HUES64 (cell line): ENCODE measurements around the gene NOD2.

ENCODE experiments used
- H3K27ac ChIP-seq: 2 replicates; pipeline ENCODE4 v1.7.0; 2013; ENCODE audit warnings: low read depth, low read length, inconsistent platforms
- H3K27me3 ChIP-seq: 2 replicates; pipeline ENCODE4 v1.6.1; 2013; ENCODE audit warnings: mild to moderate bottlenecking, low read length; ENCODE audit not compliant: insufficient read depth
- H3K36me3 ChIP-seq: 2 replicates; pipeline ENCODE4 v1.6.1; 2013; ENCODE audit warnings: mild to moderate bottlenecking, low read length; ENCODE audit not compliant: insufficient read depth
- H3K4me1 ChIP-seq: 2 replicates; pipeline ENCODE4 v1.6.1; 2013; ENCODE audit warnings: mild to moderate bottlenecking, low read length, moderate library complexity; ENCODE audit not compliant: insufficient read depth
- H3K4me3 ChIP-seq: 2 replicates; pipeline ENCODE4 v1.5.1; 2013; ENCODE audit warnings: mild to moderate bottlenecking, low read length, moderate library complexity
- H3K9ac ChIP-seq: 2 replicates; pipeline ENCODE4 v1.6.1; 2013; ENCODE audit warnings: mild to moderate bottlenecking, low read depth, low read length
- H3K9me3 ChIP-seq: 2 replicates; pipeline ENCODE4 v1.6.1; 2013; ENCODE audit warnings: low read depth, low read length; ENCODE audit not compliant: insufficient read depth
- WGBS: fragments of 150-250, 120-280 bp; methylation state at CpG from one replicate; pipeline ENCODE4 v1.1.7; 2013; ENCODE audit warnings: missing lambda C conversion rate; 5-methylcytosine and 5-hydroxymethylcytosine counted together

The NOD2 gene

DNA sequence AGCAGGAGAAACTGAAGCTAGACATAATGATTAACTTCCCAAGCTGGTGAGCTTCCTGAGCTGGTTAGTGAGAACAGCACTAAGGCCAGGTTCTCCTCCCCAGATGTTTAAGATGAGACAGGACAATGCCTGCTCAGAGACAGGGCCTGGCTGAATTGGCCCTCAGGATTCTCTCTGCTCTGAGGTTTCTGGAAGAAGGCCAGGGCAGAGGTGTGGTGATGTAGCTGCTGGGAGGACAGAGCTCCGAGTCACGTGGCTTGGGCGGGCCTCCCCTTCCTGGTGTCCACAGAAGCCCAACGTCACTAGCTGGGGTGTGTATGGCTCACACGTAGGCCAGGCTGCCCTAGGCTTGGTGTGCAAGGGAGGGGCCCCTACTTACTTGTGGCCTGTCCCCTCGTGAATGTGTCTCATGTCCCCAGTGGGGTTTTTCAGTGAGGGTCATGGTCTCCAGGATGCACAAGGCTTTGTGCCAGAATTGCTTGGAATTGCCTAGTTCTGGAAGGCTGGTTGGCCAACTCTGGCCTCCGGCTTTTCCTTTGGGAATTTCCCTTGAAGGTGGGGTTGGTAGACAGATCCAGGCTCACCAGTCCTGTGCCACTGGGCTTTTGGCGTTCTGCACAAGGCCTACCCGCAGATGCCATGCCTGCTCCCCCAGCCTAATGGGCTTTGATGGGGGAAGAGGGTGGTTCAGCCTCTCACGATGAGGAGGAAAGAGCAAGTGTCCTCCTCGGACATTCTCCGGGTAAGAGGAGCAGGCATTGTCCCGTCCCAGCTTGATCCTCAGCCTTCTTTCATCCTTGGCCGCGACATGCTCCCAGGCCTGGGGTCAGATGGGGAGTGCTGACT is 3.4 kb downstream of the NOD2 start:
- H3K4me3 ChIP-seq = no peak overlapping the region
- peaks cover 30% of the 10 kb centered on the region for H3K27me3 ChIP-seq
- H3K4me1 ChIP-seq = no peaks in the 10 kb centered on the region
- H3K36me3 ChIP-seq = no peaks in the 10 kb centered on the region
- 93% methylated on average over 15 of the region's 15 CpGs for WGBS
- no peaks in the 10 kb centered on the region for H3K9me3 ChIP-seq
- H3K27ac ChIP-seq = no peak overlapping the region
- H3K9ac ChIP-seq = no peak overlapping the region

GRCh38 chr16:50697421-50697715 is 4.0 kb downstream of the NOD2 start:
- H3K9ac ChIP-seq = no peak overlapping the region
- H3K9me3 ChIP-seq = no peaks in the 10 kb centered on the region
- H3K36me3 ChIP-seq = no peaks in the 10 kb centered on the region
- H3K4me3 ChIP-seq = no peak overlapping the region
- H3K4me1 ChIP-seq = no peaks in the 10 kb centered on the region
- no peak overlapping the region for H3K27ac ChIP-seq
- 91% methylated on average over 5 of the region's 5 CpGs for WGBS
- H3K27me3 ChIP-seq = peaks cover 26% of the 10 kb centered on the region

- H3K27ac ChIP-seq = no peak overlapping the region
- no peak overlapping the region for H3K4me3 ChIP-seq
Measured at GRCh38 chr16:50697881-50698767, 4.7 kb downstream of the NOD2 start.

DNA sequence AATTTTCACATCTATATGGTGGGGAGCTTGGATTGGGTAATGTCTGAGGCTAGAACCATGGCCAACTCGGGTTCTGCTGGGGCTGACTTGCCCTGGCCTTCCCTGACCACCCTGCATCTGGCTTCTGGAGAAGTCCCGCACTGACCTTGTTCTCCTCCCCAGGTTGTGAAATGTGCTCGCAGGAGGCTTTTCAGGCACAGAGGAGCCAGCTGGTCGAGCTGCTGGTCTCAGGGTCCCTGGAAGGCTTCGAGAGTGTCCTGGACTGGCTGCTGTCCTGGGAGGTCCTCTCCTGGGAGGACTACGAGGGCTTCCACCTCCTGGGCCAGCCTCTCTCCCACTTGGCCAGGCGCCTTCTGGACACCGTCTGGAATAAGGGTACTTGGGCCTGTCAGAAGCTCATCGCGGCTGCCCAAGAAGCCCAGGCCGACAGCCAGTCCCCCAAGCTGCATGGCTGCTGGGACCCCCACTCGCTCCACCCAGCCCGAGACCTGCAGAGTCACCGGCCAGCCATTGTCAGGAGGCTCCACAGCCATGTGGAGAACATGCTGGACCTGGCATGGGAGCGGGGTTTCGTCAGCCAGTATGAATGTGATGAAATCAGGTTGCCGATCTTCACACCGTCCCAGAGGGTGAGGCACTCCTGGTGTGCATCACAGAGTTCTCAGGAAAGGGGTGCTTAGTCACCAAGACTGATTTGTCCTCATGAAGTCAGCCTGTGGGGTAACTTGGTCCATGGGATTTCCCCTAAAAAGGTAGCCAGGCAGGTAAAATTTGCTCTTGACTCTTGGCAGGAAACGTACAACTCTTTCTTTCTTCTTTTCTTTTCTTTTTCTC is 6.1 kb downstream of the NOD2 start:
- 94% methylated on average over 19 of the region's 19 CpGs for WGBS
- H3K9me3 ChIP-seq = peaks cover 10% of the 10 kb centered on the region
- H3K4me1 ChIP-seq = no peaks in the 10 kb centered on the region
- no peaks in the 10 kb centered on the region for H3K36me3 ChIP-seq
- H3K9ac ChIP-seq = no peak overlapping the region
- no peak overlapping the region for H3K4me3 ChIP-seq
- H3K27ac ChIP-seq = no peak overlapping the region
- peaks cover 6% of the 10 kb centered on the region for H3K27me3 ChIP-seq

More at GRCh38 chr16:50697881-50698767, 4.7 kb downstream of the NOD2 start:
- Histone ChIP-seq H3K9me3 (no peaks in the 10 kb centered on the region), H3K27me3 (peaks cover 18% of the 10 kb centered on the region), H3K36me3 (no peaks in the 10 kb centered on the region), H3K4me1 (no peaks in the 10 kb centered on the region), H3K9ac (no peak overlapping the region)
- WGBS = 90% methylated on average over 19 of the region's 19 CpGs

DNA sequence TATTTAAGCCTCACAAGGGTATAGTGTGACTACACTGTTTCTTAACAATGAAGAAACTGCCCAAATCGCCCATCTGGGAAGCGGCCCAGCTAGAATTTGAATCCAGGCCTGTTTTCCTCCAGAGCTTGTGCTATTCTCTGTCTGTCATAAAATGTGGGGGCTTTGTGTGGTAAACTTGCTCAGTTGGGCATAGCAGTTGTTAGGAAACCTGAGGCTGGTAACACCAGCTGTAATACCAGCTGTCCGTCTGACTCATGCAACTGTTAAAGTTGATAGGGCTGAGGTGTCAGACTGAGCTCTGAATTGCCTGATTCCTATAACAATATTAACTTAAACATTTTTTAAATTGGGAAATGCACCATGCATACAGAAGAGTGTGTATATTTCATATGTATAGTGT is 9.3 kb downstream of the NOD2 start:
- Histone ChIP-seq H3K9me3 (peaks cover 19% of the 10 kb centered on the region), H3K9ac (no peak overlapping the region), H3K4me1 (no peaks in the 10 kb centered on the region), H3K27ac (no peak overlapping the region), H3K4me3 (no peak overlapping the region), H3K36me3 (no peaks in the 10 kb centered on the region), H3K27me3 (no peaks in the 10 kb centered on the region)
- 93% methylated on average over 3 of the region's 3 CpGs for WGBS

DNA sequence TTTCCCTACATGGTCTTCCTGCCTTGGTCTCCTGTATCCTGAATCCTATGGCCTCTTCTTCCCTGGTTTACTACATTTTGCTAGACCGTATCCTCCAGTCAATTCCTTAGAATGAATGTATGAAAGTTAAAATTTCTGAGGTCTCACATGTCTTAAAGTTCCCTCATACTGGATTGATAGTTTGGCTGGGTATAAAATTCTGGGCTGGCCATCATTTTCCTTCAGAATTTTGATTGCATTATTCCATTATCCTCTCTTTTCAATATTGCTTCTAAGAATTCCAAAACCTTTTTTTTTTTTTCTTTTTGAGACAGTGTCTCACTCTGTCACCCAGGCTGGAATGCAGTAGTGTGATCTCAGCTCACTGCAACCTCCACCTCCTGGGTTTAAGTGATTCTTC is 10.8 kb downstream of the NOD2 start:
- Histone ChIP-seq H3K36me3 (no peaks in the 10 kb centered on the region), H3K27me3 (no peaks in the 10 kb centered on the region), H3K9ac (no peak overlapping the region), H3K4me3 (no peak overlapping the region), H3K9me3 (peaks cover 19% of the 10 kb centered on the region), H3K27ac (no peak overlapping the region), H3K4me1 (no peaks in the 10 kb centered on the region)
- WGBS = no CpG with 5 or more reads among the region's 1 CpG

DNA sequence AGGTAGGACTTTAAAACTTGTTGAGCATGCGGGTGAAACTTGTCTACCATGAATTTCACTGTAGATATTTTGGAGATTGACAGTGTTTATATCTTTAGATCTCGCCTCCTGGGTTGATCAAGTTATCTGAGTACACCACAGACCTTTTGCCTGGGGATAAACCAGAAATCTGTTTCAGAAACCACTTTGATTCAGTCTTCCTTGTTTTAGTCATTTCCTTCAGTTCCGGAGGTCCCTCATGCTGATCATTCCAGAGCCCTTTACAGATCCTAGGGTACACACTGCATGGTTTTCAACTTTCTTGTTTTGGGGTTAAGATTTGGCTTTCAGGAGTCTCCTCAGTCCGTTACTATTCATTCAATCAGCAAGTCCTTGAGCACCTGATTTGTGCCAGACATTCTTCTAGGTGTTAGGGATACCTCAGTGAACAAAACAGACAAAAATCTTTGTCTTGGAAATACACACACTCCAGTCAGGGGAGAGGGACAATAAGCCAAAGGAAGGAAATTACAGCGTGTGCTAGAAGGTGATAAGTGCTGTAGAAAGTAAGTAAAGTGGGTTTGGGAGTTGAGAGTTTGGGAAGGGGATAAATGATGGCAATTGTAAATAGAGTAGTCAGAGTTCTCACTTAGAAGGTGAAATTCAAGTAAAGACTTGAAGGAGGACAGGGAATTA is 12.2 kb downstream of the NOD2 start:
- Histone ChIP-seq H3K27me3 (no peaks in the 10 kb centered on the region), H3K36me3 (no peaks in the 10 kb centered on the region), H3K4me1 (no peaks in the 10 kb centered on the region), H3K4me3 (no peak overlapping the region), H3K27ac (no peak overlapping the region), H3K9me3 (peaks cover 19% of the 10 kb centered on the region), H3K9ac (no peak overlapping the region)
- WGBS = 85% methylated on average over 5 of the region's 5 CpGs

DNA sequence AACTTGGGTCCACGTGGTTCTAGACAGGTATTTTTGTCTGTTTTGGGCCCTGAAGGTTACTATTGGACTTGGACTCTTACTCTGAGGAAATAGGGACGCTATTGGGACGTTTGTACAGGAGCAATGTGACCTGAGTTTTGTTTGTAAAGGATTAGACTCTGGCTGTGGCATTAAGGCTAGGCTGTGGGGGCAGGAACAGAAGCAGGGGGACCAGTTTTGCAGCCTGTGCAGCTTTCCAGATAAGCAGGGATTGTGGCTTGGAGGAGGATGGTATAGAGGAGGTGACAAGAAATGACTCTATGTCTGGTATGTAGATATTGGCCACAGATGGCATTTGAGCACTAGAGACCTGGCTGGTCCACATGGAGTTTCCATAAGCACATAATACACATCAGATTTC is 12.8 kb downstream of the NOD2 start:
- WGBS = 62% methylated on average over 3 of the region's 3 CpGs

DNA sequence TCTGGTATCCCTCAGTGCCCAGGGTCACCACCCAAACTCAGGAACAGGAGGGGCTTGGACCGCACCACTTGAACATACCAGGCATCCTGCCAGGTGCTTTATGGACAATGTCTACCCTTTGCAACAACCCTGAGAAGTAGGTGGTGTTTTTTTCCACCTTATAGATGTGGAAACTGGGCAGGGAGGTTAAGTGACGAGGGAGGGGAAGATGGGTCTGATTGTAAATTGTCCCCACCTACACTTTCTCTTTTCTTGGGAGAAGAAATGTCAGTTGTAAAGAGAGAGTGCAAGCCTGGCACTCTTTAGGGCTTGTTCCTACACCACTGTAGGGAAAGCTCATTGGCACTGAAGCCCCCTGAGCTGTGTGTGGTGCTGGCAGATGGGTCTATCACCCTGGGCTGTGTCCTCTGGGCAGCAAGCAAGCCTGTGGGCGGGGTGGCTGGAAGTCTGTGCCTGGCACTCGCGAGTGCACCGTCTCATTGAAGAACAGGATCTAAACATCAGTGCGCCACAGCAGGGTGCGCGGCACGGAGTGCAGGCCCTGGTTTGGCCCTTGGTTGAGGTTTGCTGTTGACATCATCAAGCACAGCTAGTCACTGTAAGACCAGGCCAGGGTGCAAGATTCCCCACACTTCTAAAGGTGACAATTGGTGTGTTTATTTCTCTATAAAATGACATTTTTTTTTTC is 15.1 kb downstream of the NOD2 start:
- Histone ChIP-seq H3K4me3 (no peak overlapping the region), H3K36me3 (no peaks in the 10 kb centered on the region), H3K27ac (no peak overlapping the region), H3K27me3 (no peaks in the 10 kb centered on the region), H3K9me3 (peaks cover 18% of the 10 kb centered on the region), H3K4me1 (no peaks in the 10 kb centered on the region), H3K9ac (no peak overlapping the region)
- WGBS = 94% methylated on average over 10 of the region's 10 CpGs

More for the DNA sequence above, 12.8 kb downstream of the NOD2 start:
- no peaks in the 10 kb centered on the region for H3K27me3 ChIP-seq
- H3K9me3 ChIP-seq = peaks cover 19% of the 10 kb centered on the region
- no peaks in the 10 kb centered on the region for H3K36me3 ChIP-seq
- no peak overlapping the region for H3K9ac ChIP-seq
- H3K4me1 ChIP-seq = no peaks in the 10 kb centered on the region
- no peak overlapping the region for H3K27ac ChIP-seq
- no peak overlapping the region for H3K4me3 ChIP-seq

DNA sequence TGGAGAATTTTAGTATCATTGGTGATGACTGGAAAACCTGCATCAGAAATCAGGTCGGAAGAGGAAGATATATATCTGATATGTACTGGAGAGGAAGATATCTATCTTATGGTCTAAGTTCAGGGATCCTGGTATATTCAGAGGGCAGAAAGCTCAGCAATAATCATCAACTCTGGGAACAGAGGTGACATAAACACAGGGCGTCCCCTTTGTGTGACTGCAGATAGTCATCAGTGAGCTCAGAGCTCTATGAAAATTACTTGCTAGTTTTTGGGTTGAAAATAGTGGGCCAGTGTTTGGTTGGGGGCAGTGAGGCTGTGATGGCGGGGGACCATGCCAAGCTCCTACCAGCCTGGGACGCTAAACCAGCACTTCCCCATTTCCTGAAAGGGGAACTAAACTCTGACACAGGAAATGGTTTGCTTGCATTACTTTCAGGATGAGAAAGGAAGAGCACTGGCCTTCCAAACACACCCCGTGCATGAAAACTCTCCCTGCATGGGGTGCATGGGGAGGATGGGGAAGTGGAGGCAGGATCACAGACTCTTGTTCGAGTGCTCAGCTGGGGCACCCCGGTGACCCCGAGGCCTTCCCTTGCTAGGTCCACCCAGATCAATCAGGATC is 15.8 kb downstream of the NOD2 start:
- no peaks in the 10 kb centered on the region for H3K27me3 ChIP-seq
- H3K36me3 ChIP-seq = no peaks in the 10 kb centered on the region
- no peak overlapping the region for H3K4me3 ChIP-seq
- H3K9ac ChIP-seq = no peak overlapping the region
- H3K27ac ChIP-seq = no peak overlapping the region
- H3K4me1 ChIP-seq = no peaks in the 10 kb centered on the region
- WGBS = 93% methylated on average over 8 of the region's 8 CpGs
- peaks cover 12% of the 10 kb centered on the region for H3K9me3 ChIP-seq
